K562 treated with DMSO at 1 percent for 12 hours (cell line): Measurements from ENCODE around the gene SSTR4. TPM values are rescaled to one million over a fixed set of nuclear protein-coding genes. Genes with fewer than 3 reads are reported as not detected.

Source experiments
- total RNA-seq: library from RNA; unstranded; fragments of 300-600 nt; gene quantifications from 2 replicates; pipeline ENCODE4 v1.2.3, GENCODE V29; 2022; ENCODE audit not compliant: insufficient read depth

The SSTR4 gene
- total RNA-seq, result not detected in 2 replicates

DNA sequence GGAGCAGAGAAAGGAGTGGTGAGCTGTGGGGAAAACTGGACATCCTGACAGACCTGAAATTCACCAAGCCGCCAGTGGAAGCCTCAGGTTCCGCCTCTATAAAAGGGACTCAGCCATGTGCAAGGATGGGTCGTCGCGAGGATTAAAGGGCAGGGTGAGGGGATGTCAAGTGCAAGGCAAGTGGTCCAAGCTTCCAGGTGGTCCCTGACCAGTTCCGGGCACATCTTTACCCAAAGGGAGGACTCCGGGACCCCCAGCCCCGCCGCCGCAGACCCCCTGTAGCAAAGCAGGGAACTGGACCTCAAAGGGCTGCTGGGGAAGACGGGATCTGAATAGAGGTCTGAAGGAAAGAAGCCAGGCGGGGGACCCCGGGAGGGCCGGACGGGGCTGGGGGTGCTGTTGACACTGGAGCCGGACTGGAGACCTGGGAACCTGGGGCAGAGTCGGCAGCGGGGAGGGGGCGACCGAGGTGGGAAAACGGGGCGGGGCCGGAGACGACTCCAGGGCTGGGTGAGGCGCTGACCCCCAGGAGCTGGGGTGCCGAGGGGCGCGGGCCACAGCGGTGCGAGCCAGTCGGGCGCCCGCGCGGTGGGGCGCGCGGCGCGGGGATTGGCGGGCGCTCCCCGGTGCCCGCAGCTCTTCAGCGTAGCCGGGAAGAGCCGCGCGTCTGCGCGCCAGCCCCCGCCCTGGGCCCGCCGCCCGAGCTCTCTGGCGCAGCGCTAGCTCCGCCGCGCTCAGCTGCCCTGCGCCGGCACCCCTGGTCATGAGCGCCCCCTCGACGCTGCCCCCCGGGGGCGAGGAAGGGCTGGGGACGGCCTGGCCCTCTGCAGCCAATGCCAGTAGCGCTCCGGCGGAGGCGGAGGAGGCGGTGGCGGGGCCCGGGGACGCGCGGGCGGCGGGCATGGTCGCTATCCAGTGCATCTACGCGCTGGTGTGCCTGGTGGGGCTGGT, at the start of gene SSTR4:
Gene SSTR4 (plus strand): TSS at position 592 of the 951 bp plus-strand sequence. CDS start 172 bp downstream, at position 764.

DNA sequence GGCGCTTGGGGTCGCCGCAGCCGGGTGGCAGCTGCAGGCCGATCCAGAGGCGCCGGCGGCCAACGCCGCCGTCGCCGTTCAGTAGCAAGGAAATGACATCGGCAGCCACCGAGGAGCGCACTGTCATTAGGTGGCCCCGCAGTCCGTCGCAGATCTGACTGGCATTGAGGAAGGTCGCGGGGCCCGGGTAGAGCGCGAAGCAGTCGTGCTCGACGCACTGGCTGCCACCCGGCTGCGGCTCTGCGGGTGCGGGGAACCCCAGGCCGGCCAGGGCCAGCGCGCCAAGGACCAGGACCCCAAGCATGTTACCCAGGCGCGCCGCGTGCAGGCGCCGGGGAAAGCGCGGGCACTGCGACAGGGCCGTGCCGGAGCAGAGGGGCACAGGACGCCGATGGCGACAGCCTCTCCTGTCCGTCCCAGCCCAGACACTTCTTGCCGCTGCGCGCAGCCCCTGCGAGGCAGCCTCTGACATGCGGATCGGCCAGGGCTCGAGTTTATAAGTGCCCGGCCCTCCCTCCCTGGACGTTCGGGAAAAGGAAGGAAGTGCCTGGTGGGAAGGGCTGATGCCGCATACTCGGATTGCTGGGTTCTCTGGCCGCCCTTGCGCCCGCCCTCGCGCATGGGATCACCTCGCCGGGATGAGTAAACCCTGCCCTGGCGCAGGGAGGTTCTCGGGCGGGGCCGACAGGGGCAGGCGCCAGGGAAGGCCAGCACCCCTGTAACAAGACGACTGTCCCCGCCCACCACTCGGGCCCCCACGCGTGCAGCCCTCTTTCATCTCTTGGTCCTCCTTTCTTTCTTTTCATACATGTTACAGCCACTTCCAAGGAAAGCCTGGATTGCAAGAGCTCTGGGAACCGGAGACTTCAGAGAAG, 14.3 kb downstream of the SSTR4 start, which contains the start of gene THBD:
Gene THBD (minus strand): TSS at position 472 of the 875 bp plus-strand sequence. CDS start 168 bp downstream, at position 304.

GRCh38 chr20:23086056-23086566, 51.0 kb downstream of the SSTR4 start, which contains the start of gene CD93:
CD93 (minus strand) TSS chr20:23086324; CDS start chr20:23086192, 132 bp downstream.

Other genes starting within 250 kb of the SSTR4 start
- gene THBD, start 14.4 kb downstream of the SSTR4 start, total RNA-seq, result 0.83 and 0.98 TPM in 2 replicates
- gene CD93, start 51.0 kb downstream of the SSTR4 start, total RNA-seq, result not detected in 2 replicates